ENCODE measurements around the gene AKT1.

DNA sequence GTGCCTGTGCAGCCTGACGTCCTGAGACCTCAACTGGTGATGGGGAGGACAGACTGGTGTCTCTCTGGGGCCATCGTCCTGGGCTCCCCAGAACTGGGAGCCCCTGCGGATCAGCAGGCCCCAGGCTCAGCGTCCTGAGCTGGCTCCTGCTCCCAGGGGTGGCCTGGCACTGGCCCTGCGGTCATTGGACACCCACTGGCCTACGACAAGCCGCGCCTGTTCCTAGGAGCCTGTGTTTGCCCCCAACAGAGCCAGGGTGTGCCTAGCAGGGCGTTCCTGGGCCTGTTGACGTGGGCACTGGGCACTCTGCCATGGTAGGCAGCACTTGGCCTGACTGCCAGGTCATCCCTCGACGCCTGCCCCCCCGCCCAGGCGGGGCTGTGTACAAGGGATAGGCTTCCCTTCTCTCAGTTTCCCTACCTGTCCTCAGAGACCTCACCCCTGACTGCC lies 63.2 kb downstream of the AKT1 start:
- no peak for TF ChIP-seq CTCF (IDR thresholded peaks at IDR 0.05)
- TF ChIP-seq POLR2AphosphoS5 (IDR thresholded peaks at IDR 0.05), result no peak
- TF ChIP-seq POLR2A (IDR thresholded peaks at IDR 0.05), result no peak
